Renal pelvis (tissue), 4 donors: Measurements from ENCODE around the gene AKR1A1. TPM values are rescaled to one million over a fixed set of nuclear protein-coding genes. Genes with fewer than 3 reads are reported as not detected.
"Not testable (repeated sequence)": the region's sequence is repeated elsewhere in the genome, so short reads cannot be mapped to it uniquely, and the experiment has no call there.

Experiments
- DNase-seq: peaks from one replicate; pipeline ENCODE4 v3.0.0-alpha.2; 2013
- polyA plus RNA-seq, 3 donors: library from polyadenylated mRNA; unstranded; fragments of 120-200 nt; gene quantifications; one replicate each; pipeline ENCODE4 v1.2.1, GENCODE V29; 2013; ENCODE audit not compliant: insufficient read length in 3 of 3

Gene AKR1A1
- polyA plus RNA-seq, 3 donors, result 313 to 323 (median 320) TPM

DNA sequence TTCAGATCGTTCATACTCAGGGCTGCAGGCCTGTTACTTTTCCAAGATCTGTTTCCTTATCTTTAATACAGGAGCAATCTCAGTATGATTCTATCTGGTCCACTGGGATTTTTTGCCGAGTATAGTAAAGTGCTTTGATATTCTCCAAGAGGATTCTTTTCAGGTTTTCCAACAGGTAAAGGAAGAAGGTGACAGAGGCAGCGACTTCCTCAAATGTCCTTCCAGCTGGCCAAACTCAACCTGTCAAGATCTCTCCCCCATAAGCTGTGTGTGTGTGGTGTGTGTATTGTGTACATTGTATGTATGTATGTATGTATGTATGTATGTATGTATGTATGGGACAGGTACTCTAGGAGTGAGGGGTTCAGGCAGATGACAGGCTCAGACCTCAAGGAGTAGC lies 1.1 kb downstream of the AKR1A1 start:
- DNase-seq, result no peak

DNA sequence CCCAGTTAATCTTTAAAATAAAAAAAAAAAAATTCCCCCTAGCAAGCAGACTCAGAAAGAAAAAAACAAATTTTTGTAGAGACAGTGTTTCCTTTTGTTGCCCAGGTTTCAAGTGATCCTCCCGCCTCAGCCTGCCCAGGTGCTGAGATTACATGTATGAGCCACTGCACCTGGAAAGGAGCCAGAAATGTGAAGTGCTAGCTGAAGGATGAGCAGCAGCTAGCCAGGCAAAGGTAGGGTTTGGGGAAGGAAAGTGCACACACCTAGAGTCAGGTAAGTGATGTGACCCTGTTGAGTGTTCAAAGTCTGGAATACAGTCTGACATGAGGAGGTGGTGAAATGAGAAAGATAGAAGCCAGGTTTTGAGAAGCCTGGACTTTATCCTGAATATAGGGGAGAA lies 1.7 kb downstream of the AKR1A1 start:
- DNase-seq, result no peak

DNA sequence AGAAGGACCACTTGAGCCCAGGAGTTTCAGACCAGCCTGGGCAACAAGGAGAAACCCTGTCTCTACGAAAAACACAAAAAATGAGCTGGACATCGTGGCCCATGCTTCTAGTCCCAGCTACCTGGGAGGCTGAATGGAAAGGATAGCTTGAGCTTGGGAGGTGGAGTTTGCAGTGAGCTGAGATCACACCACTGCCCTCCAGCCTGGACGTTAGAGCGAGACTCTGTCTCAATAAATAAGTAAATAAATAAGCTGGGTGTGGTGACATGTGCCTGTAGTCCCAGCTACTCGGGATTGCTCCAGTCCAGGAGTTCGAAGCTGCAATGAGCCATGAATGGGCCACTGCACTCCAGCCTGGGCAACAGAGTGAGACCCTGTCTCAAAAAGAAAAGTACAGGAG lies 3.6 kb downstream of the AKR1A1 start:
- DNase-seq, result no peak

DNA sequence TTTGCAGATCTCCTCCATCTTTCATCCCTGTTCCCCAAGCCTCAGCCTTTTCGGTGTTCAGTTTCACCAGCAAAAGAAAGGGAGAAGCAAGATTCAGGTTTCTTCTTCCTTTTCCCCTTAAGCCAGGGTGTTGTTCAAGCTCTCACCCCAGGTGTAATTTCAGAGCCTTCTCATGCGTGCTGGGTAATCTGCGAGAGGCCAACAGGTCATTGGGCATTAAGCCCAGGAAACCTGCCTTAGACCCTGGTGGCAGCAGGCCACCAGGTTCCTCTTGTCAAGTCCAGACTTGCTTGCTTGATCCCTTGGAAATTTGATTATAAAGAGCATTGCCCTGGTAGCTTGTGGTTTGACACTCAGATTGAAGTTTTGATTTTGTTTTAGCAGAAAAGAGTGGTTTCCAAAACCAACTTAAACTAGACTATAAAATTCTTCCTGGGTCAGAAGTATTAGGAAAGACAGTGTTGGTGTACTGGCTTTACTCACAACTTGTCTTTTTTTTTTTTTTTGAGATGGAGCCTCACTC lies 6.9 kb downstream of the AKR1A1 start:
- DNase-seq, result no peak

DNA sequence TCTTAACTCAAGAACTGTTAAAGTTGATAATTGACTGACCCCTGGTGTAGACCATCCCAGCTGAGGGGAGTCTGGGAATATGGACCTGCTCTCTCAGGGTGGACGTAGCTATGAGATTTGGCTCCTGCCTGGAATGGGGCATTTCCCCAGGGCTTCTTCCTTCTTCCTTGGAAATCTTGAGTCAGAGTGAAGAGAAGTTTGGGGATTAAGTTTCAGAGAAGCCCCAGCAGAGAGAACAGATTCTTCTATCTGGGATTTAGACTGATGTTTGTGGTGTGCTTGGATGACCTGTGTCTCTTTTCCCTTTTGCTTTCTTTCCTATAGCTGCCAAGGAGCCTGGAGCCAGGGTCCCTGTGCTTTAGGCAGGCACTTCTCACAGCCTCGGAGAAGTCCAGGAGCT lies 13.2 kb downstream of the AKR1A1 start:
- no peak for DNase-seq

DNA sequence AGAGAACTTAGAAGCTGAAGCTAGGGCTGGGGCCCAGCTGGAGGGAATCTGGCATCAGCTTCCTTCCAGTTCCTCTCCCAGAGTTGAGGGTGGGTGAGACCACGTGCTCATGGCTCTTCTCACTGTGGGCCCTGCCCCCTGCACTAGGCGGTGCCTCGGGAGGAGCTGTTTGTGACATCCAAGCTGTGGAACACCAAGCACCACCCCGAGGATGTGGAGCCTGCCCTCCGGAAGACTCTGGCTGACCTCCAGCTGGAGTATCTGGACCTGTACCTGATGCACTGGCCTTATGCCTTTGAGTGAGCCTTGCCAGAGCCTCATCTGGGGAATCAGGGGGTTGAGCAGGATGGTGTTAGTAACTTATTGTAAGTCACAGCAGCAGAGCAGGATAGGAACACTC lies 16.1 kb downstream of the AKR1A1 start:
- no peak for DNase-seq

DNA sequence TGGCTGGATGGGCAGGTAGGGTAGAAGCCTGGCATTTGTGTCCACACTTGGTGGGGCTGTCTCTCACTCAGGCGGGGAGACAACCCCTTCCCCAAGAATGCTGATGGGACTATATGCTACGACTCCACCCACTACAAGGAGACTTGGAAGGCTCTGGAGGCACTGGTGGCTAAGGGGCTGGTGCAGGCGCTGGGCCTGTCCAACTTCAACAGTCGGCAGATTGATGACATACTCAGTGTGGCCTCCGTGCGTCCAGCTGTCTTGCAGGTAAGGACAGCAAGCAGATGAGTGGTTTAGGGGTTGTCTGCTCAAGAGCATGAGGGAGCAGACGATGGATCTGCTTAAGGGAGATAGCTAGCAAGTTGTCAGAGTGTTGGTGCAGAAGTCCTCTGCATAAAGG lies 17.3 kb downstream of the AKR1A1 start:
- DNase-seq, result no peak

DNA sequence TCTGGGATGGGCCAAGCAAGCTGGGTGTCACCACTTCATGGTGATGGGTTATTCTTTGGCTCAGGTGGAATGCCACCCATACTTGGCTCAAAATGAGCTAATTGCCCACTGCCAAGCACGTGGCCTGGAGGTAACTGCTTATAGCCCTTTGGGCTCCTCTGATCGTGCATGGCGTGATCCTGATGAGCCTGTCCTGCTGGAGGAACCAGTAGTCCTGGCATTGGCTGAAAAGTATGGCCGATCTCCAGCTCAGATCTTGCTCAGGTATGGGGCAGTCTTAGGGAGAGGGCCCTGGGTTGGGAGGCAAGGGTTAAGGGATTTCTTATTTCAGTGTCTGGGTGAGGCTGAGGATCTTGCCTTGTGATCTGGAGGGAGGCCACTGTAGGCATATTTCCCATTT lies 17.8 kb downstream of the AKR1A1 start:
- DNase-seq, result no peak

DNA sequence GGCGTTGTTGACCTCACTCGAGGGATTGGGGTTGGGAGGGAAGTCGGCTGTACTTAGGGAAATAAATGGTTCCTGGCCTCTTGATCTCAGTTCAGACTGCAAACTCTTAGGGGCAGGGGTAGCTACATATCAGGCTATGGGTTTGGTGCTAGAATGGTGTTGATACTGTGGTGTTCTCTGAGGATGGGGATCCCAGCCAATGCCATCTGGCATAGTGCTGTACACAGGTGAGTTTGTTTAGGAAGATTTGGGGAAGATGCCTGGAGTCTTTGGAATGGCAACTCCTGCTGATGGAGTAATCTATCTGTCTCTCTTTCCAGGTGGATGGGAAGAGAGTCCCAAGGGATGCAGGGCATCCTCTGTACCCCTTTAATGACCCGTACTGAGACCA lies 18.9 kb downstream of the AKR1A1 start:
- no peak for DNase-seq

DNA sequence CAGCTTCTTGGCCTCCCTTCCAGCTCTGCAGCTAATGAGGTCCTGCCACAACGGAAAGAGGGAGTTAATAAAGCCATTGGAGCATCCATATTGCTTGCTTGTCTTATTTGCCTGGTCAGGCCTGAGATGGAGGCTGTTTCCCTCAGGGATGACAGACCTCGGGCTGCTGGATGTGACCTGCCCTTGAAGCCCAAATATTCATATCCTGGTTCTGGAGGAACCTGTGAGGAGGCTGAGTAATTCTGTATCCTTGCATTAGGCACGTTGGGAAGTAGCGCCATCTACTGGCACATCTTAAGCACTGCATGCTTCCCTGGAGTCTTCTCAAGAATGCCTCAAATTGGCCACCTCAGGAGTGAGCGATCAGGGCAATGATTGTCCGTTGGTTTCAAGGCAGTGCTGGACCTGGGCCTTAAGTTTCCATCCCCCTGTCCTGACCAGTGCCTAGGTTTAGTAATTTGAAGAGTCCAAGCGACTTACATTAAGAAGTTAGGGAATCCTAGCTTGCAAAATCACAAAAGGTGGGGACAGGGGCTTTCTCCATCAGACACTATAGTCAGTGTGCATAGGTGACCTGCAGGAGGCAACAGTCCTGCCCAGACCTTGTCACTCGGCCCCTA lies 19.4 kb downstream of the AKR1A1 start:
- DNase-seq, result peak; percentile 63

DNA sequence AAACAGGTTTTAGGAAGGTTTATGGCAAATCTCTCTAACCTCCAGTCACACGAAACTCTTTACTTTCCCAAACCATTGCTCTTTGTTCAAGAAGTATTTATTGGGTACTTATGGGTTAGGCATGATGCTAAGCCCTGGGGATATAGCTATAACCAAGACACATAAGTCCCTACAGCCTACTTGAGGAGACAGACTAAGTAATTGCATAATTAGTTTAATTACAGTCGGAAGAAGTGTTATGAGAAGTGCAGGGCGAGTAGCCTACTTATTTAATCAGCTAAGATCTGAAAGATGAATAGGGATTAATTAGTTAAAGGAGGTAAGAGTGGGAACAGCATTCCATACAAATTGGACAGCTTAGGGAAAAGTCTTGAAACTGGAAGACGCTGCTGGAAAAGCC lies 20.0 kb downstream of the AKR1A1 start:
- DNase-seq, result no peak

DNA sequence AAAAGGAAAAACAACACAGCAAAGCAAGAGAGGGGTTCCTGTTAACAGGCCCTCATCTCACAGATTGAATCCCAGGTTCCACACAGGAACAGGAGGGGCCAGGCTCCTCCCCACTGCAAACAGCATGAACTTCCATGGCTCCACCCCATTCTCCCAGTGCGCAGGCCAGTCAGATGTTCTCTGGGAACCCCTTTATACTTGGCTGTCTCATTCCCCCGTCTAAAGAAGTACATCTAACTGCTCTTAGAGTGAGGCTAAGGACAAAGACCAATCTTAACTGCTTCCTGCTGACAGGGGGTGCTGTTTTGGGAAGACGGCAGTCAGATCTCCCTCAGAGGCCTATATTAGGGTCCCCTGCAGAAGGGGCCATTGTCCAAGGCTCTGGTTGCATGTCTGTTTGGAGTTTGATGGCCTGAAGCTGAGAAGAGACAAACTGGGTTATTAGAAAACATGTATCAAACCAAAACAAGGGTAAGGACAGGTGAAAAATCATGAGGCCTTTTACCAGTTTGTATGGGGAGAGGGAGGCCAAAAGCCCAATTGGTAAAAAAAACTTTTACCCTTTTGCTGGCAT lies 22.7 kb downstream of the AKR1A1 start:
- DNase-seq, result no peak

DNA sequence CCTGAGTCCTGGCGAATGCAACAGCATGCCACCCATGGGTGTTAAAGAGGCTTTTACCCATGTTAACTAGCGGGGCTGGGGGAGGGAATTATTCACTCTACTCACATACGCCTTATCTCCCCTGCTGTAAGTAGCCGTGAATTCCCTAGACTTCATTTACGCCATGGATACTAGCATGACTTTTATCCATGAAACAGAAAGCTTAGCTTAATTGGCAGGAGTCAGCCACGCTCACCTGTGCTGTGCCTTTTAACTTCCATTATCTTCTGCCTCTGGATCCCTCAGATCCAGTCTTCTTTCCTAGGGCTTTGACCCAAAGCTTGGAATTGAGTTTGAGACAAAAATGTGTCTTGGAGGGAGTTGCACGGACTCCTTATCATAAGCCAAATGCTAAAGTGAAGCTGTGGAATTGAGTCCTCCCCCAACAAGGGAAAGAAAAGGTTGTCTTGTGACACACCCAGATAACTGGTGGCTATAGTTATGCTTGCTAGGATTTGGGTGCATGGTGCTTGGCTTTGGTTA lies 23.5 kb downstream of the AKR1A1 start:
- DNase-seq, result no peak

DNA sequence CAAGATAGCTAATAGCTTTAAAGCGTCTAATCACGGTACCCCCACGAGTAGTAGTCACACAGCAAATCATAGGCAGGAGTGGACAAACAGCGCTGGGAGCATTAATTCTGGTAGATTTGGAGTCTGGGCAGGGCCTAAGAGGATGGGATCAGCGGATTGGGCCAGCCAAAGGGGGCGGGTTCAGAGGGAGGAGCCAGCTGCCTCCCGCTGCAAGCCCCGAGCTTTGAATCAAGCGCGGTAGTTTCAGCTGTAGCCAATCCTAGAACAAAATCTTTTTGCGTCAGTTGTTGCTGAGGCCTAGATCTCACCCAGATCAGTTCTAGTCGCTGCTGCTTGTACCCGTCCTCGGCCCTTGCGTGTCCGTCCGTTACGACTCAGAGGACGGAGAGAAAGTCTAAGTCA lies 32.6 kb downstream of the AKR1A1 start:
- peak; percentile 96 for DNase-seq

DNA sequence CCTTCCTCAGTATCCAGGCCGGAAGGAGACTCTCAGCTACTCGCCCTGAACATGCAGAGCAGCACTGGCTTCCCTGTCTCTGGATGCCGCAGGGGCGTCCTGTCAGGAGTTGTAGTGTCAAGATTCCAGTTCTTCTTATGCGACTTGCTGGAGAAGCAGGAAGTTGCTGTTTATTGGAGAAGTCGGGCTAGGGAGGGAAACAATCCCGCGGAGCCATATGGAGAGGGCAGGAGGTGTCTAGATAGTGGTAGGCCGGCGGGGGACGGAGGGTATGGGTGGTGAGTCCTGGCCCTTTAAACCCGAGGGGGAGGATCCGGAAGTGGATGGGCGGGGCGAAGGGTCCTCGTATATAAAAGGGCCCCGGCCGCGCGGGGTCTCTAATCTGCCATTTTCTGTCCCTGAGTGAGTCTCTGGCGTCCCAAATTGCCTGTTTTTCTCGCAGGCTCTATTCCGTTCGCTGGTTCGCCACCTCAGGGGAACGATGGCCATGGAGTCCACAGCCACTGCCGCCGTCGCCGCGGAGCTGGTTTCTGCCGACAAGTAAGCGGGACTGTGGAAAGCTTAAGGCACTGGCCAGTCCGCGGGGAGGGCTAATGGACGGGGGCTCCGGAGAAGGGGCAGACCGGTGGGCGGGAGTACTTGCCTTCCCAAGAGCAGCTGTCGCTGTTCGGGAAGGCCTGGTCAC lies 33.2 kb downstream of the AKR1A1 start, which contains the start of gene NASP:
Gene NASP (plus strand): TSS at position 376 of the 685 bp plus-strand sequence. CDS start 106 bp downstream, at position 482.
- peak; percentile 92 for DNase-seq

DNA sequence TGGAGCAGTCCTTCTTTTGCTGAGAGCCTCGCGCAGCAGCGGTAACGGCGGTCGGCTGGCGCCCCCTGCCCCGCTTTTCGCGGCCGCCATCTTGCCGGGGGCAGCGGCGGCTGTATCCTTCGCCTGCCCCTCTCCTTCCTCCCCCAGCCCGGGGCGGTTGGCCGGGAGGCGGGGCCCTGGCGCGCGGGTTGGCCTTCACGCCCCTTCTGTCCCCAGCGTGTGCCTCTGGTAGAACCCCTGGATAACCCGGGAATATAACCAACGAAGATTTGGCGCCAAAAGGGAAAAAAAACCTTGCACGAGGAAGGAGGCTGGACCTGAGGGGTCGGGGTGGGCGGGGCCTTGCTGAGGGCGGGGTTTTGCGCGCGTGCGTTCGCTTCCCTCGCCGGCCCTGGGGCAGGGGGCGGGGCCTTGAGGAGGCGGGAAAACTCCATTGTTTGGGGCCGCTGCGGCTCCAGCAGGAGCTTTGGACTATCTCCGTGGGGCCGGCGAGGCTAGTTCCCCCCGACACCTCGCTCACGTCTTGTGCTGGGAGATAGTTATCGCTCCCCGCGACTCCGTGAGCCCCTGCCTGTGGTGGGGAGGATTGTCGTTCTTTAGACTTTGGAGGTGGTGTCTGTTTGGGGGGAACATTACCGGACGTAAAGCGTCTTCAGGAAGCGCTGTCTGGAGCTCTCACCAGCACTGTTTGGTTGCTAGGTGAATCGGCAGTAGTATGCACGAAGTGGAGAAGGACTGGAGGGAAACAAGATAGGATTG lies 33.9 kb downstream of the AKR1A1 start:
- peak; percentile 93 for DNase-seq

DNA sequence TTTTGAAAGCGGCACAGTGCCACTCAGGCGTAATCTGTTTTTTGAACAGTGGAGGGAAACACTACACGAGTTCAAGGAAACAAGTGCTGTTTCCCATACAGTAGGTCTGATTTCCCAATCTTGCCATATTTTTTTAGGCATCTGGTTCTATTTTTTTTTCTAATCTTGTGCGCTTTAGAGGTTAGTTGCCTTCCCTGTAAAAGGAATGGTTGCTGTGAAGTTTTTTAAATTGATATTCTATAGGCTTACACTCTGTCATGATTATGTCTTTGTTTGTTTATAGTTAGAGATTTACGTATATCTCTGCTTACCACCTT lies 34.4 kb downstream of the AKR1A1 start:
- no peak for DNase-seq

DNA sequence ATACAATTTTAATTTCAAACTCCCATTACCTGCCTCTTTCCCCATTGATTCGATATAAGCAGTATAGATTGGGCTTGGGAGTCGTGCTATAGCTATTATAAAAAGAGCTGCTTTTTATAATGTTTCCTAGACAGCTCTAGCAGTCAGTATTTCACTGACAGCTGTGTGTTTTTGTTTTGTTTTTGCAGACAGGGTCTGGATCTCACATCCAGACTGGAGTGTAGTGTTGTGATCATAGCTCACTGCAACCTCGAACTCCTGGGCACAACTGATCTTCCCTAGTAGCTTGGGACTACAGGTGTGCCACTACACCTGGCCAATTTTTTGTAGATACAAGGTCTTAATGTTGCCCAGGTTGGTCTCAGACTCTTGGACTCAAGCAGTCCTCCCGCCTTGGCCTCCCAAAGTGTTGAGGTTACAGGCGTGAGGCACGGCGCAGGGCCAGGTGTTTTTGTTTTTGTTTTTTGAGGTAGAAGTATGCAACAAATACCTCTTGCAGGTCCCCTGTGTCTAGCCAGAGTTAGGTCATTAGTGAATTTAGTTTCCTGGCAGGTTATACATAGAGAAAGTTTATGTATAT lies 35.0 kb downstream of the AKR1A1 start:
- DNase-seq, result no peak

DNA sequence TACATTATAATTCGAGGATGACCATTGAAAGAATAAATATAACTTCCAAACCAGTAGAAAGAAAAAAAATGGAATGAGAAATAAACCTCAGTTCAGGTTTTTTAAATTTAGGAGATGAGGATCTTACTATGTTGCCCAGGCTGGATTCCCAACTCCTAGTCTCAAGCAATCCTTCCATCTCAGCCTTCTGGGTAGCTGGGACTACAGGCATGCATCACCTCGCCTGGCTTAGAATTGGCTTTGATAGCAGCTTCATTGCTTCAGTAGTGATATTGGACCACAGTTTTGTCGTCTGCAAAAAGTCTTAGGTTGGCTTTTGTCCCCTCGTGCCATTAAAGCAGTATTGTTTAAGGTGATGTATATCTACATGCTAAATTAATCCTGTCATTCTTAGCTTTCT lies 36.1 kb downstream of the AKR1A1 start:
- no peak for DNase-seq

DNA sequence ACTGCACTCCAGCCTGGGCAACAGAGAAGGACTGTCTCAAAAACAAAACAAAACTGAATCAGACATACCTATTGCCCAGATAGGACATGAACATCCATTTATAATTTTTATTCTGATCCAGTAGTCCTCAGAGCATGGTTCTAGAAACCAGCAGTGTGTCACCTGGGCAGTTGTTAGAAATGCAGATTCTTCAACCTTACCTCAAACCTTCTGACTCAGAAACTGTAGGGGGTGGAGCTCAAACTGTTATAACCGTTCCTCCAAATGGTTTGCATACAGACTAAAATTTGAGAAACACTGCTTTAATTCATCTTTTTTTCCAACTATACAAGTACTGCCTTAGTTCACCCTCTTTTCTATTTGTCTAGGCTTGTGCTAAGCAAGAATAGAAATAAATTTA lies 39.2 kb downstream of the AKR1A1 start:
- no peak for DNase-seq

DNA sequence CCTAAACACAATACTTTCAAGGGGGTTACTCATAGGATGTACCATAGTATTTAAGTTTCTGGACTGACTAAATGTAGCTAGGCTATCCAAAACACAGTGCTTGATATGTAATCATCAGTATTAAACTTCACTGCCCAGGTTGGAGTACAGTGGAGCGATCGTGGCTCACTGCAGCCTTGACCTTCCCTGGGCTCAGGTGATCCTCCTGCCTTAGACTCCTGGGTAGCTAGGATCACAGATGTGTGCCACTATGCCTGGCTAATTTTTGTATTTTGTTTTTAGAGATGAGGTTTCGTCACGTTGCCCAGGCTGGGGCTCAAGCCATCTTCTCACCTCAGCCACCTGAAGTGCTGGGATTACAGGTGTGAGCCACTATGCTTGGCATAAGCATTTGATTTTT lies 43.8 kb downstream of the AKR1A1 start:
- DNase-seq, result no peak

DNA sequence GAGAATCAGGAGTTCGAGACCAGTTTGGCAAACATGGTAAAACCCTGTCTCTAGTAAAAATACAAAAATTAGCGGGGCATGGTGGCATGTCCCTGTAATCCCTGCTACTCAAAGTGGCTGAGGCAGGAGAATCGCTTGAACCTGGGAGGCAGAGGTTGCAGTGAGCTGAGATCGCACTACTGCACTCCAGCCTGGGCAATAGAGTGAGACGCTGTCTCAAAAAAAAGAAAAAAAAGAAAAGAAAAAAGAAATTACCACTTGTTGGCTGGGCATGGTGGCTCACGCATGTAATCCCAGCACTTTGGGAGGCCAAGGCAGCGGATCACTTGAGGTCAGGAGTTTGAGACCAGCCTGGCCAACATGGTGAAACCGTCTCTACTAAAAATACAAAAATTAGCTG lies 46.1 kb downstream of the AKR1A1 start:
- not testable (repeated sequence) for DNase-seq
